Measurements from ENCODE around the gene ALPK3. TPM values are rescaled to one million over a fixed set of nuclear protein-coding genes. Genes with fewer than 3 reads are reported as not detected.

Gene ALPK3
- total RNA-seq, 1 donor from 2014 or later: 45.2 TPM

- peak in 1 of 2 donors; percentile 39 for DNase-seq (ENCODE audit: low read depth in 2 of 2)
Measured at GRCh38 chr15:84799511-84800187, 17.5 kb upstream of the ALPK3 start.

DNA sequence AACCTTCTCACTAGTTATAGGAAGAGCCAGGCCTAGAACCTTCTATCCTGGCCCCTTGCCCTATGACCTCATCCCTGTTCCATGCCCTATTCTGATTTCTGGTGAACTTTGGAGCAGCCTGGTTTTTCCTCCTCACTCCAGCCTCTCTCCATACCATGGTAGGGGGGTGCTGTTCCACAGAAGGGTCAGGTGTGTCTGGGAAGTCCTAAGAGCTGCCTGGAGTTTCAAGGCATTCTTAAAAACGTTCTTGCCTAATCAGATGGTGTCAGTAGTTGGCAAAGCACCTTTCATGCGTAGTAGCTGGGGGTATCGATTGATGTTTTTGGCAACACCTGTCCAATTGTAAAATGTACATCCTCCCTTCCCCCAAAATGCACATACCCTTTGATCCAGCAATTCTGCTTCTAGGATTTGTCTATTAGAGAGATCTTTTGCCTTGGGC lies 16.8 kb upstream of the ALPK3 start:
- DNase-seq (ENCODE audit: low read depth in 2 of 2): no peak

DNA sequence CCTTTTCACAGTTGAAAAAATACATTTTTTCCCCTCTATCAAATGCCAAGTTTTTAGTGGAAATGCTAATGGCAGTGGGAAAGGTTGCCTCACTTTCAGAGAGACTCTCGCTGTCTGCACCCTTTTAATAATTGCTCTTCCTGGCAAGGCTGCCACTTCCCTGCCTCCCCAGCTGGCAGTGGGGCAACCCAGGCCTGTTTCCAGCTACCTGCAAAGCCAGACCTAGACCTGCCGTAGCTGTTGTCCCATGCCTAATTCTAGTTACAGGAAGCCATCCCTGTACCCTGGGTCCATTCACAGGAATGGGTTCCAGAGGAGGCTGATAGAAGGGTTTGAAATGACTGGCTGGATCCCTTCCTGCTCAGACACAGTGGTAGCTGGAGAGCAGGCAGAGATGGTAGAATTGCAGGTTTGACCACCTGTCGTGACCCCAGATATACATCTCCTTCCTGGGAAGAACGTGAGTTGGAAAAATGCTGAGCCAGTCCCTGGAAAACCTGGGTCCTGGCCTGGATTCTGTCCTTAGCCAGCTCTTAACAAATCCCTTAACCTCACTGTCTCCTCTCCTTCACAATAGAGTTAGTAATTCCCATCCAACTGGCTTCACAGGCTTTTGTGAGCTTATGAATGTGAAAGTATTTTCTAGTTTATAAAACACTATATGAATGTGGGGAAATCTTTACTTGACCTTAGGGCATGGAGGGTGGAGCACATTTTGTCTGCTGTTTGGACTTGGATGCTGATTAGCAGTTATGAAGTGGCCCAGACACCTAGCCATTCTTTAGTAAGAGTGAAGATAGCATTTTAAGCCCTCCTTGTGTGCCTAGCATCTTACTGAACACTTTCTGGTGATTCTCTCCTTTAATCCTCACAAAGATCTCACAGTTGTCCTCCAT lies 12.9 kb upstream of the ALPK3 start:
- no peak for DNase-seq (ENCODE audit: low read depth in 2 of 2)

DNA sequence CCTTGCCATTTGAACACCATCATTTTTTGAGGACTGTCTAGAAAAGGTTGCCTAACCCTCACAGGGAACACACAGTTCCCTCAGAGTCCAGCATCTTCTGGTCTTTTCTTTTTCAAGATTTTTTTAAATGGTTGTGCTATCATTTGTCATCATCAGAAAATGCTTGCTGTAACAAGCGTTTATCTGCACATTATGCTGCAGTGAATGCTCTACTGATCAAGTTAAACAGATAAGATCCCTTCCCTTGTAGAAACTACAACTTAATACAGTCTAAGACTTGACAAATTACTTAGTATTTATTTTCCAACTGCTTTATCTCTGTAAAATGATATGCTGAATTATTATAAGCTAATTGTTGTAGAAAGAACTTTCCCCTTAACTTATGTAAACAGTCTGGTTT lies 11.9 kb upstream of the ALPK3 start:
- no peak for DNase-seq (ENCODE audit: low read depth in 2 of 2)

- DNase-seq (ENCODE audit: low read depth in 2 of 2): no peak
Measured at GRCh38 chr15:84807228-84807627, 9.9 kb upstream of the ALPK3 start.

GRCh38 chr15:84810073-84810840 lies 6.9 kb upstream of the ALPK3 start:
- DNase-seq (ENCODE audit: low read depth in 2 of 2): no peak

DNA sequence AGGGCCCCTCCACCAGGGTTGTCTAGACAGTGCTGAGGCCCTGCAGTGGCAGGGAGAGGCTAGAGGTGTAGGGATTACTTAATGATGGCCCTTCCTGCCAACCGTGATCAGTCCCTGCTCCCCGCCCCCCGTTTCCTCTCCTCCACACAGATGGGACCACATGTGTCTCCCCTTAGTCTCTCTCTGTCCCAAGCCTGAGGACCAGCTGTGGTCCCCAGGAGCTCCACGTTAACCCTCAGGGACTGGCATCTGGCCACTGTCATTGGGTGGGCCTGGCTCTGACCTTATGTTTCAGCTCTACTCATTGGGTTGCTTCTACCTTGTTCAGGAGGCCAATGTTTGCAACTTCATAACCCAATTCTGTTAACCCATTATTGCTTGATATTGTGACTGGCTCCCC lies 6.0 kb upstream of the ALPK3 start:
- DNase-seq (ENCODE audit: low read depth in 2 of 2): no peak

GRCh38 chr15:84811828-84812227 lies 5.3 kb upstream of the ALPK3 start:
- DNase-seq (ENCODE audit: low read depth in 2 of 2): no peak

DNA sequence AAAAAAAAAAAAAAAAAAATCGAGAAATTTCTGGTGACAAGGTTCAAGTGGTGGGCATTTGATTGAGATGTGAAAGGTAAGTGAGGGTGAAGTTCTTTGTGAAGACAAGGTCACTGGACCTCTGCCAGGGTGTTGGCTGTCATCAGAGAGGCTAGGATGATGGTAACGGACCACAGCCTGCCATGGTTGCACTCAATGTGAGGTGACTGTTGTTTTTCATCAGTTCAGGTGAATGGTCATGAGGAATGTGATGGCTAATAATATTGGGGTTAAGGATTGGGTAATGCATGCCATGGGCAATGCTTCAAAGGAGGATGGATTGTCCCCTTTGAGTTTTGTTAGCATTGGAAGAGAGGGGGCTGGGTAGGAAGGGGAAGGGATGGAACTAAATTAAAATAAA lies 4.3 kb upstream of the ALPK3 start:
- DNase-seq (ENCODE audit: low read depth in 2 of 2): no peak

DNA sequence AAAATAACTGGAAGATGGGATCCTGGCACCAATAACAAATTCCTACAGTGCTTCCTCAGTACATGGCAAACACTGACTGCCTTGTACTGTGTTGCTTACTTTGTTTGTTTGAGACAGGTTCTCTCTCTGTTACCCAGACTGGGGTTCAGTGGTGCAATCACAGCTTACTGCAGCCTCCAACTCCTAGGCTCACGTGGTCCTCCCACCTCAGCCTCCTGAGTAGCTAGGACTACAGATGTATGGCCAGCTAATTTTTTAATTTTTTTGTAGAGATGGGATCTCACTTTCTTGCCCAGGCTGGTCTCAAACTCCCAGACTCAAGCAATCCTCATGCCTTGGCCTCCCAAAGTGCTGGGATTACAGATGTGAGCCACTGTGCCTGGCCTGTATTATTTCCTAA lies 3.7 kb upstream of the ALPK3 start:
- no peak for DNase-seq (ENCODE audit: low read depth in 2 of 2)

GRCh38 chr15:84813931-84814330 lies 3.2 kb upstream of the ALPK3 start:
- no peak for DNase-seq (ENCODE audit: low read depth in 2 of 2)

GRCh38 chr15:84814916-84815315 lies 2.2 kb upstream of the ALPK3 start:
- DNase-seq (ENCODE audit: low read depth in 2 of 2): no peak

GRCh38 chr15:84817466-84818081 lies 418 bp downstream of the ALPK3 start:
- peak; percentile 14 to 52 for DNase-seq (ENCODE audit: low read depth in 2 of 2)

DNA sequence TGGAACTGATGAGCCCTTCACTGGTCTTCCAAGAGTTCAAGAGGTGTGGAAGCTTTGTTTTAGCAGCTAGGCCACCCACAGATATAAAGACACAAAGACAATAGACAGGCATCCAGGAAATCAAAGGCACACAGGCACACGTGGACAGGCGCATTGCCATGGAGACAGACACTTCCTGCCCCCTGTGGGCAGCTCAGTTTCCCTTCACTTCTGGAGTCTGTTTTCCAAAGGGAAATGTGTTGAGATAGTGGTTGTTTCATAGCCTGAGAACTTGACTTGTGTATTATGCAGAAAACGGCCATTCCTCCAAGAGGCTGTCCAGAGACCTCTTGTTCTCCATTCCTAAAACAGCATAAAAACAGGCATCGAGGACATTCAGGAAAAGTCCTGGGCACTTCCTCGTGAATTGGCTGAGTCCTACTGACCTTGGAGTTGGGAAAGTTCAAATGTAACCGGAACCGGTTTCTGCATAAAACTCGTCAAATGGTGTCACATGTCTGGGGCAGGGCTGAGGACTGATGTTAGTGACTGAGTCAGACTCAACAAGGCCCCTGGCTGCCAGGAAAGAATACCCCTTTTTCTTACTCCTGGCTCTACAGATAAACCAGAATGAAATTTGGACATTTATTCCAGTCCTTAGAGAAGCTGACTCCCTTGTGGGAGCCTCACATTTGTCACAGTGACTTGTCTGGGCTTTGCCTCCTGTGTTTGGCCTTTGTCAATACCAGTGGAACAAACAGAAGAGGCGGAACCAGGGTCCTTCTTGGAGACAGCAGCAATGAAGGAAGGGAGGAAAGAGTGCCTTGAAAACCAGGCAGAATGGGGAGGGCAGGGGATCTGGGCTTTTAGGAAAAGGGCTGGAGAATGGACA lies 1.3 kb downstream of the ALPK3 start:
- DNase-seq (ENCODE audit: low read depth in 2 of 2): peak; percentile 93 to 97

- DNase-seq (ENCODE audit: low read depth in 2 of 2): peak; percentile 8 to 40
Measured at GRCh38 chr15:84819291-84819768, 2.2 kb downstream of the ALPK3 start.

- no peak for DNase-seq (ENCODE audit: low read depth in 2 of 2)
Measured at GRCh38 chr15:84819791-84820190, 2.6 kb downstream of the ALPK3 start.

GRCh38 chr15:84821501-84822021 lies 4.4 kb downstream of the ALPK3 start:
- DNase-seq (ENCODE audit: low read depth in 2 of 2): peak; percentile 19 to 83

DNA sequence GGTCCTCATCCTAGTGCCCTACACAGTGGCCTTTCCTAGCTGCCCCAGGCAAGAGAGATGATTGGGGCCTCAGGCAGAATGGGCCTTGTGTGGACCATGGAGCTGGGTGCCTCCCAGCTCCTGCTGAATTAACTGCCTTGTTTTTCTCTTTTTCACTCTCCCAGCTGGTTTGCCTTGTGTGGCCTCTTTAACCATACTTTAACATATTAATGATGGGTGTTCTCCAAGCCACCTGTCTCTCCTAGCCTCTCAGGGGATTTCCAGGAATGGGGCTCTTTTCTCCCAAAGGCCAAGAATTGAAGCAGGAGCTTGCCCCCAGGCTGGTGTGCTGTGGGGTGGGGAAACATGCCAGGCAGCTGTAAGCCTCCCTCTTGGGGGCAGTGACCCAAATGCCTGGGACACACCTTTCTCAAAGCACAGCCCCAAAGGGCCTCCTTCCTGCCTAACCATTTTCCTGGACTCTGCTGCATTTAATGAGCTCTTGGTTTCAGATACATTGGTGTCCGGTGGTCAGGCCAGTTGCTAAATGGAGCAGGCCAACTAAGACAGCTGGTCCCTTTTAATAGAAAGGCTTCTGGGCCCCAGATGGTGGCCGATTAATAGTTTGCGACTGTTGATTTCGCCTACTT lies 5.6 kb downstream of the ALPK3 start:
- no peak for DNase-seq (ENCODE audit: low read depth in 2 of 2)

DNA sequence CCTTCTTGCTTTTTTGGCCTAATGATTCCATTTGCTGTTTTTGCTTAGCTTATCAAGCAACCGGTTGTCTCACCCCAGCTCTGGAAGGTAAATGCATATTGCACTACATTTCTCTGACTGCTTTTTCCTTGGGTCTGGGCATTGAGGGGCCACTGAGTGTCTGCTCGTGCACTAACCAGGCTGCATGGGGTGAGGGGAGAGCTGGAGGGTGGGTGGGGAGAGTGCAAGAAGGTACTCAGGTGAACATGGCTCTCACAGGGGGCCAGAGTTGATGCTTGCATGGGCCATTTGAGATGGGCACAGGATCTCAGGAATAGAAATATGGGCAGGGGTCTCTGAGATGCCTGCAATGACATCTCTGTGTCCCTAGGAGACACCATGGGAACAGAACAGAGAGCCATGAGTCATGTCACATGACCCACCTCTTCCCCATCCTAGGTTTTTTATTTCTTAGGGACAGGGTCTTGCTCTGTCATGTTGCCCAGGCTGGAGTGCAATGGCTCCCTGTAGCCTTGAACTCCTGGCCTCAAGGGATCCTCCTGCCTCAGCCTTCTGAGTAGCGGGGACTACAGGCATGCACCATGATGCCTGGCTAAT lies 6.2 kb downstream of the ALPK3 start:
- no peak for DNase-seq (ENCODE audit: low read depth in 2 of 2)
